Panc1 (cell line): Measurements from ENCODE around the gene PRKG1. TPM values are rescaled to one million over a fixed set of nuclear protein-coding genes. Genes with fewer than 3 reads are reported as not detected.

Experiments used
- ATAC-seq: fragments of 200-7000 bp; cut with Tn5 transposase; 2 replicates; pipeline ENCODE4 v1.9.1; 2020; ENCODE audit warnings: mild to moderate bottlenecking, moderate library complexity
- BruUV-seq: library from RNA; stranded (reverse); fragments of 400-500 nt; replicated peaks from 2 replicates; lab custom pipeline; 2021; lab: Mats Ljungman, UMichigan
- CTCF ChIA-PET: fragments of 300-600 bp; sonication (Branson Sonifier 250); formaldehyde crosslinking; loops from one replicate; lab custom pipeline; 2022; ENCODE audit warnings: antibody characterized with exemption; lab: Charles Lee
- POLR2A ChIA-PET: fragments of 300-600 bp; sonication (Branson Sonifier 250); formaldehyde crosslinking; loops from one replicate; lab custom pipeline; 2022; ENCODE audit warnings: antibody characterized with exemption; lab: Charles Lee
- DNase-seq: peaks from one replicate; pipeline ENCODE4 v3.0.0-alpha.2; 2010; ENCODE audit warnings: low read depth, low spot score
- H3K27ac ChIP-seq: 2 replicates; pipeline ENCODE4 v1.5.1; 2011; ENCODE audit warnings: mild to moderate bottlenecking, low read length, inconsistent platforms
- H3K27me3 ChIP-seq: fragments of 200-500 bp; sonication (Bioruptor generic); 2 replicates; pipeline ENCODE4 v1.6.0; 2014; ENCODE audit warnings: low read length, inconsistent platforms; ENCODE audit not compliant: control insufficient read depth, insufficient read depth
- H3K36me3 ChIP-seq: fragments of 200-500 bp; sonication (Bioruptor generic); 2 replicates; pipeline ENCODE4 v1.5.1; 2014; ENCODE audit warnings: inconsistent platforms, mild to moderate bottlenecking, low read length, moderate library complexity; ENCODE audit not compliant: control insufficient read depth, insufficient read depth
- H3K4me1 ChIP-seq: 2 replicates; pipeline ENCODE4 v1.5.1; 2011; ENCODE audit warnings: inconsistent platforms, mild to moderate bottlenecking, low read length, moderate library complexity; ENCODE audit not compliant: control insufficient read depth, insufficient read depth
- H3K4me3 ChIP-seq, 2 experiments: 2 replicates each; pipeline ENCODE4 v1.5.1; 2011 to 2012; ENCODE audit warnings: low read depth in 2 of 2, low read length in 2 of 2, mild to moderate bottlenecking in 2 of 2, inconsistent platforms in 1 of 2, moderate library complexity in 1 of 2
- H3K9me3 ChIP-seq: fragments of 200-500 bp; sonication (Bioruptor generic); 2 replicates; pipeline ENCODE4 v1.5.1; 2014; ENCODE audit warnings: low read depth, mild to moderate bottlenecking, inconsistent platforms, low read length, moderate library complexity; ENCODE audit not compliant: control insufficient read depth, insufficient read depth
- CTCF ChIP-seq: fragments of 450-650 bp; IDR thresholded peaks from 2 replicates; pipeline ENCODE4 v1.5.1; 2017; ENCODE audit warnings: mild to moderate bottlenecking
- POLR2AphosphoS5 ChIP-seq: IDR thresholded peaks from 2 replicates; pipeline ENCODE4 v1.6.1; 2012; ENCODE audit warnings: mild to moderate bottlenecking, low read depth, low read length, moderate library complexity
- REST ChIP-seq, 2 experiments: IDR thresholded peaks; 2 replicates each; pipeline ENCODE4 v1.6.1; 2011 to 2012; ENCODE audit warnings: low read depth in 2 of 2, control low read depth in 1 of 2, low read length in 1 of 2, mild to moderate bottlenecking in 1 of 2, moderate library complexity in 1 of 2; ENCODE audit not compliant: insufficient read depth in 1 of 2
- SIN3A ChIP-seq: IDR thresholded peaks from 2 replicates; pipeline ENCODE4 v1.6.1; 2012; ENCODE audit warnings: low read depth, mild to moderate bottlenecking, low read length, moderate library complexity, borderline replicate concordance; ENCODE audit not compliant: insufficient read depth
- TCF7L2 ChIP-seq: IDR thresholded peaks from 2 replicates; pipeline ENCODE4 v1.6.1; 2011; ENCODE audit warnings: mild to moderate bottlenecking, low read depth, low read length, inconsistent platforms
- in situ Hi-C: cut with HindIII; loops from 2 replicates; pipeline ENCODE4 v1.10.0; 2016; ENCODE audit warnings: low sequenced_read_pairs, low pct_unique_long_range_greater_than_20kb
- intact Hi-C: fragments of 100-400 bp; cut with micrococcal nuclease; formaldehyde crosslinking; loops from one replicate; pipeline ENCODE4 v1.10.0; 2022; ENCODE audit not compliant: unreplicated experiment
- total RNA-seq: library from RNA; stranded (reverse); gene quantifications from one replicate; pipeline ENCODE4 v1.2.1, GENCODE V29; 2021; ENCODE audit not compliant: unreplicated experiment

Gene PRKG1
- total RNA-seq, 1 experiment from 2014 or later, result 0.92 TPM

- no peaks in the 10 kb centered on the region for H3K36me3 ChIP-seq
- H3K9me3 ChIP-seq, result no peaks in the 10 kb centered on the region
- no TSS peak for BruUV-seq
- POLR2A ChIA-PET, result no interaction called here
- no peak for TF ChIP-seq TCF7L2
- no peak for TF ChIP-seq SIN3A
- no peak for TF ChIP-seq CTCF
- TF ChIP-seq REST (IDR thresholded peaks at IDR 0.05; ENCODE audit: insufficient read depth in 1 of 2, low read depth in 2 of 2, low read length in 1 of 2), result no peak
- TF ChIP-seq POLR2AphosphoS5, result no peak
- no peak for DNase-seq
- peaks cover 7% of the 10 kb centered on the region for H3K27me3 ChIP-seq
- no peak for ATAC-seq
- CTCF ChIA-PET, result no interaction called here
- H3K4me3 ChIP-seq, result no peak overlapping the region
- no peak overlapping the region for H3K27ac ChIP-seq
- intact Hi-C loops (no loop called here), in situ Hi-C loops (no loop called here)
- no peaks in the 10 kb centered on the region for H3K4me1 ChIP-seq
These were observed 1055.3 kb downstream of the PRKG1 start for GRCh38 chr10:52129410-52130178.

GRCh38 chr10:52135101-52135500 lies 1060.8 kb downstream of the PRKG1 start:
- no peak for ATAC-seq
- no peaks in the 10 kb centered on the region for H3K4me1 ChIP-seq
- CTCF ChIA-PET, result no interaction called here
- POLR2A ChIA-PET, result no interaction called here
- H3K27me3 ChIP-seq, result peaks cover 13% of the 10 kb centered on the region
- BruUV-seq, result no TSS peak
- H3K4me3 ChIP-seq, result no peak overlapping the region
- in situ Hi-C loops, result no loop called here
- intact Hi-C loops, result no loop called here
- no peak for TF ChIP-seq TCF7L2
- DNase-seq, result no peak
- no peak overlapping the region for H3K27ac ChIP-seq
- no peaks in the 10 kb centered on the region for H3K36me3 ChIP-seq
- H3K9me3 ChIP-seq, result no peaks in the 10 kb centered on the region

- intact Hi-C loops (no loop called here), in situ Hi-C loops (no loop called here)
- POLR2A ChIA-PET, result no interaction called here
- DNase-seq, result no peak
- BruUV-seq, result no TSS peak
- Histone ChIP-seq H3K4me3 (no peak overlapping the region), H3K27me3 (peaks cover 16% of the 10 kb centered on the region), H3K9me3 (no peaks in the 10 kb centered on the region), H3K4me1 (no peaks in the 10 kb centered on the region), H3K36me3 (no peaks in the 10 kb centered on the region), H3K27ac (no peak overlapping the region)
- no peak for ATAC-seq
- TF ChIP-seq POLR2AphosphoS5 (no peak), REST (IDR thresholded peaks at IDR 0.05; ENCODE audit: insufficient read depth in 1 of 2, low read depth in 2 of 2, low read length in 1 of 2) (no peak), CTCF (no peak), TCF7L2 (no peak), SIN3A (no peak)
- CTCF ChIA-PET, result no interaction called here
These were observed 1062.6 kb downstream of the PRKG1 start for GRCh38 chr10:52136921-52137320.
